HepG2 (cell line): ENCODE measurements around the gene DTNB. TPM values are rescaled to one million over a fixed set of nuclear protein-coding genes. Genes with fewer than 3 reads are reported as not detected.

Source experiments
- ATAC-seq: fragments of 200-7000 bp; cut with Tn5 transposase; 3 replicates; pipeline ENCODE4 v1.9.1; 2020; ENCODE audit warnings: mild to moderate bottlenecking, moderate library complexity
- BruUV-seq: library from RNA; stranded (reverse); fragments of 400-500 nt; replicated peaks from 2 replicates; lab custom pipeline; 2021; lab: Mats Ljungman, UMichigan
- CTCF ChIA-PET: fragments of 300-600 bp; formaldehyde crosslinking; extraction: SDS; loops from one replicate; lab custom pipeline; 2021; ENCODE audit warnings: low total read pairs, inconsistent platforms, low intra/inter-chr PET ratio; lab: Yijun Ruan, JAX
- POLR2A ChIA-PET: fragments of 350-600 bp; sonication (Branson Sonifier 250); formaldehyde crosslinking; loops from one replicate; lab custom pipeline; 2020; ENCODE audit warnings: antibody characterized with exemption, inconsistent platforms; lab: Yijun Ruan, JAX
- DNase-seq: peaks from one replicate; pipeline ENCODE4 v3.0.0-alpha.2; 2015; ENCODE audit warnings: low spot score
- FAIRE-seq: peaks from 3 replicates; lab custom pipeline; 2011; peaks lifted over from hg19 to GRCh38; lab: Jason Lieb, UNC
- H2AFZ ChIP-seq: one replicate; pipeline ENCODE4 v1.6.1; 2011; ENCODE audit warnings: low read length, inconsistent platforms
- H3K27ac ChIP-seq: fragments of 300-600 bp; 3 replicates; pipeline ENCODE4 v1.8.0; 2011; ENCODE audit warnings: mixed run types, mild to moderate bottlenecking, mixed read lengths, low read length, inconsistent platforms; ENCODE audit not compliant: insufficient read depth; ENCODE audit errors: extremely low read length
- H3K27me3 ChIP-seq, 2 experiments: fragments of 200-600 bp in 1 of 2; 2 replicates in 1 of 2; 3 replicates in 1 of 2; pipeline versions ENCODE4 v1.6.0 to v1.8.0; 2011; ENCODE audit warnings: low read length in 2 of 2, mild to moderate bottlenecking in 2 of 2, moderate library complexity in 2 of 2, inconsistent platforms in 1 of 2; ENCODE audit not compliant: insufficient read depth in 2 of 2, control insufficient read depth in 1 of 2
- H3K36me3 ChIP-seq, 2 experiments: fragments of 200-600 bp in 1 of 2; replicated peaks in 1 of 2; 2 replicates in 1 of 2; 3 replicates in 1 of 2; pipeline versions ENCODE4 v1.5.1 to v1.8.0; 2011; ENCODE audit warnings: low read length in 2 of 2, inconsistent platforms in 1 of 2; ENCODE audit not compliant: insufficient read depth in 2 of 2, control insufficient read depth in 1 of 2
- H3K4me1 ChIP-seq: 2 replicates; pipeline ENCODE4 v1.5.1; 2012; ENCODE audit warnings: low read length, inconsistent platforms; ENCODE audit not compliant: insufficient read depth
- H3K4me2 ChIP-seq: 2 replicates; pipeline ENCODE4 v1.6.0; 2011; ENCODE audit warnings: low read depth, low read length, inconsistent platforms
- H3K4me3 ChIP-seq, 3 experiments: fragments of 200-600 bp in 1 of 3; sonication (generic), shearing (Covaris generic) in 1 of 3; replicated peaks in 1 of 3; 2 replicates each; pipeline ENCODE4 v1.5.1; 2011 to 2016; ENCODE audit warnings: low read length in 3 of 3, inconsistent platforms in 2 of 3, low read depth in 2 of 3, mild to moderate bottlenecking in 2 of 3, control low read depth in 1 of 3, mixed read lengths in 1 of 3; ENCODE audit not compliant: insufficient read depth in 1 of 3
- H3K79me2 ChIP-seq: one replicate; pipeline ENCODE4 v1.6.1; 2011; ENCODE audit warnings: low read length, inconsistent platforms; ENCODE audit not compliant: insufficient read depth
- H3K9ac ChIP-seq: 2 replicates; pipeline ENCODE4 v1.6.0; 2011; ENCODE audit warnings: mild to moderate bottlenecking, low read depth, low read length, inconsistent platforms; ENCODE audit not compliant: insufficient read depth
- H3K9me3 ChIP-seq: 2 replicates; pipeline ENCODE4 v1.5.1; 2012; ENCODE audit warnings: mild to moderate bottlenecking, low read length
- H4K20me1 ChIP-seq: 2 replicates; pipeline ENCODE4 v1.6.0; 2011; ENCODE audit warnings: inconsistent platforms, mild to moderate bottlenecking, low read length, moderate library complexity; ENCODE audit not compliant: insufficient read depth
- DNMT3B ChIP-seq: conservative IDR thresholded peaks from 2 replicates; pipeline ENCODE4 v1.6.1; 2016; ENCODE audit warnings: missing biosample characterization, control low read depth
- FOXA3 ChIP-seq: IDR thresholded peaks from 2 replicates; pipeline ENCODE4 v1.6.1; 2016; ENCODE audit warnings: missing genetic modification reagents, missing compliant biosample characterization
- HDAC1 ChIP-seq: sonication (generic); formaldehyde crosslinking; IDR thresholded peaks from 2 replicates; pipeline ENCODE4 v1.5.1; 2020; ENCODE audit warnings: mild to moderate bottlenecking, missing genetic modification reagents
- HDAC2 ChIP-seq: sonication (generic); formaldehyde crosslinking; IDR thresholded peaks from 2 replicates; pipeline ENCODE4 v1.4.0; 2020; ENCODE audit warnings: missing genetic modification reagents
- HOXA3 ChIP-seq: sonication (generic); formaldehyde crosslinking; IDR thresholded peaks from 2 replicates; pipeline ENCODE4 v1.5.0; 2020; ENCODE audit warnings: missing genetic modification reagents
- KDM6A ChIP-seq: IDR thresholded peaks from 2 replicates; pipeline ENCODE4 v1.6.1; 2016; ENCODE audit warnings: low read depth
- KLF9 ChIP-seq: IDR thresholded peaks from 2 replicates; pipeline ENCODE4 v1.6.1; 2016; ENCODE audit warnings: low read depth
- REPIN1 ChIP-seq: sonication (generic); formaldehyde crosslinking; IDR thresholded peaks from 2 replicates; pipeline ENCODE4 v1.8.0; 2022; ENCODE audit warnings: missing genetic modification reagents, low read depth, mild to moderate bottlenecking, borderline replicate concordance
- SALL1 ChIP-seq: sonication (generic); formaldehyde crosslinking; IDR thresholded peaks from 2 replicates; pipeline ENCODE4 v1.8.0; 2022; ENCODE audit warnings: mild to moderate bottlenecking, missing genetic modification reagents
- SETDB1 ChIP-seq: sonication (generic); formaldehyde crosslinking; IDR thresholded peaks from 2 replicates; pipeline ENCODE4 v1.5.1; 2020; ENCODE audit warnings: missing genetic modification reagents, mild to moderate bottlenecking, borderline replicate concordance
- SOX6 ChIP-seq, 2 experiments: fragments of 450-650 bp in 1 of 2; sonication (generic) in 1 of 2; formaldehyde crosslinking in 1 of 2; IDR thresholded peaks; 2 replicates each; pipeline versions ENCODE4 v1.4.0 to v1.6.1; 2017 to 2020; ENCODE audit warnings: antibody characterized with exemption in 1 of 2, mild to moderate bottlenecking in 1 of 2, missing genetic modification reagents in 1 of 2
- TOPORS ChIP-seq: sonication (generic); formaldehyde crosslinking; IDR thresholded peaks from 2 replicates; pipeline ENCODE4 v1.8.0; 2023; ENCODE audit warnings: mild to moderate bottlenecking, missing genetic modification reagents
- ZNF432 ChIP-seq: sonication (generic); formaldehyde crosslinking; IDR thresholded peaks from 2 replicates; pipeline ENCODE4 v1.5.0; 2020; ENCODE audit warnings: missing genetic modification reagents, mild to moderate bottlenecking, borderline replicate concordance
- ZNF501 ChIP-seq: sonication (generic); formaldehyde crosslinking; IDR thresholded peaks from 2 replicates; pipeline ENCODE4 v1.5.1; 2020; ENCODE audit warnings: mild to moderate bottlenecking, moderate library complexity, missing genetic modification reagents
- ZNF709 ChIP-seq: sonication (generic); formaldehyde crosslinking; IDR thresholded peaks from 2 replicates; pipeline ENCODE4 v1.5.0; 2020; ENCODE audit warnings: mild to moderate bottlenecking, missing genetic modification reagents
- whole genome bisulfite sequencing: methylation state at CpG from one replicate; pipeline ENCODE4 v1.1.6; 2017; ENCODE audit warnings: low lambda C conversion rate; 5-methylcytosine and 5-hydroxymethylcytosine counted together
- in situ Hi-C: cut with HindIII; loops from 2 replicates; pipeline ENCODE4 v1.10.0; 2017; ENCODE audit warnings: low pct_unique_long_range_greater_than_20kb; ENCODE audit not compliant: extremely low pct_ligation_motif_present
- intact Hi-C: fragments of 100-400 bp; cut with micrococcal nuclease; formaldehyde crosslinking; loops from one replicate; pipeline ENCODE4 v1.10.0; 2022; ENCODE audit not compliant: unreplicated experiment
- polyA plus RNA-seq, 8 experiments: library from polyadenylated mRNA; depleted of rRNA in 3 of 8; stranded (reverse) in 7 of 8; unstranded in 1 of 8; fragments of >200 nt; fragmentation: Illumina TruSeq in 4 of 8; extraction: Trizol in 4 of 8; gene quantifications; 2 replicates each; pipeline versions ENCODE4 v1.2.1 to v1.2.3, GENCODE V29; 2011 to 2016; ENCODE audit warnings: low read depth in 4 of 8, missing spikeins in 1 of 8, mixed read lengths in 1 of 8; ENCODE audit not compliant: insufficient read depth in 1 of 8
- total RNA-seq, 5 experiments: library from RNA; depleted of rRNA; stranded (reverse); fragments of >200 nt; fragmentation: Illumina TruSeq; extraction: Trizol; gene quantifications; 2 replicates each; pipeline ENCODE4 v1.2.3, GENCODE V29; 2016; ENCODE audit warnings: low read depth in 1 of 5
- TF ChIP-seq, protein P1 (sequence below): sonication (generic); formaldehyde crosslinking; IDR thresholded peaks from 2 replicates; pipeline ENCODE4 v1.5.1; 2020; ENCODE audit warnings: missing genetic modification reagents, mild to moderate bottlenecking, borderline replicate concordance
- TF ChIP-seq, protein P2 (sequence below): sonication (generic); formaldehyde crosslinking; IDR thresholded peaks from 2 replicates; pipeline ENCODE4 v1.4.0; 2020; ENCODE audit warnings: mild to moderate bottlenecking, missing genetic modification reagents
- TF ChIP-seq, protein P3 (sequence below): IDR thresholded peaks from 2 replicates; pipeline ENCODE4 v1.6.1; 2012; ENCODE audit warnings: inconsistent platforms
- TF ChIP-seq, protein P4 (sequence below): sonication (generic); formaldehyde crosslinking; IDR thresholded peaks from 2 replicates; pipeline ENCODE4 v1.8.1; 2022; ENCODE audit warnings: mild to moderate bottlenecking, missing genetic modification reagents

DTNB gene
- total and polyA plus RNA-seq, 2 of the 13 experiments (the other 11 are each of a cell fraction or from before 2014, with no cell fraction given): 14.4 to 23.9 TPM

DNA sequence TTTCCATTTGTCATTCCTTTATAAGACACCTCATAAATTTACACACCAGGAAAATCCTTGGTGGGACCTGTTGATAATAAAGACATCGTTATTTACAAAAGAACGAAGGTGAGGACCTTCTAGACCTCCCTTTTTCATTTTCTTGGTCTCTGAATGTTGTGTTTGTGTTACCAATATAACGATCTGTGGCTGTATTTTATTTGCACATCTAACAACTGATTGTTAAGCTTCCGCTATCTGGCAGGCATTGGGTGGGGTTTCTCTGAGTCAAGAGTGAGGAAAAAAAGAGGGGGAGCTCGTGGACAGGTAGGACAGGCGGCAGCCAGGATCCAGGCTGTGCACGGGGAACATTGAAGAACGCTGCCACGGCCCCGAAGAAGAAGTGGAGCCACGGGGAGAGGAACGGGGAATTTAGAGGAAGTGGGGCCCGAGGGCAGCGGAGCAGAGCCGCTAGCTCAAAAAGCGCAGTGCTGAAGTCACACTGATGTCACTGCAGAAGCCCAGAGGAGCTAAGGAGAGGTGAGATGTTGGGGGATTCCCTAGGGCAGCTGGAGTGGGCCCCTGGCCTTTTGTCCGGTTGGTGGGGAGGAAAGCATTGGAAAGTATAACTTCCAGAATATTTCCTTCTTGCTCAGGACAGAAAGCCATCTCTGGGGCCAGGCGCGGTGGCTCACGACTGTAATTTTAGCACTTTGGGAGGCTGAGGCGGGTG is 310.8 kb downstream of the DTNB start:
- in situ Hi-C loops (no loop called here), intact Hi-C loops (loop anchor here (2.0 kb wide), 1 partner anchor 14 kb away; no protein-coding TSS in a partner anchor)
- H4K20me1 ChIP-seq: no peaks in the 10 kb centered on the region
- H3K4me1 ChIP-seq: peaks cover 14% of the 10 kb centered on the region
- FAIRE-seq (no peak), ATAC-seq (peak; percentile 36), DNase-seq (no peak)
- peaks cover 5 to 64% of the 10 kb centered on the region in 2 experiments; a peak in 4 of 5 replicates for H3K27me3 ChIP-seq
- peak overlapping the region; percentile 92 for H2AFZ ChIP-seq
- CTCF ChIA-PET: interaction anchor here (0.8 to 2.0 kb wide), 3 partner anchors 14 to 302 kb away, joined by 3 to 14 read pairs (median 4); no protein-coding TSS in a partner anchor
- peak overlapping the region; percentile 87 for H3K4me2 ChIP-seq
- no peaks in the 10 kb centered on the region for H3K9me3 ChIP-seq
- WGBS: 24% methylated on average over 21 of the region's 21 CpGs
- no peaks in the 10 kb centered on the region for H3K79me2 ChIP-seq
- peak overlapping the region; percentile 42 to 71 (median 61) for H3K4me3 ChIP-seq
- no peak overlapping the region for H3K27ac ChIP-seq
- POLR2A ChIA-PET: interaction anchor here (0.9 to 2.2 kb wide), 10 partner anchors 10 to 337 kb away, joined by 3 to 11 read pairs (median 4); no protein-coding TSS in a partner anchor
- H3K36me3 ChIP-seq: no peaks in the 10 kb centered on the region
- peak overlapping the region; percentile 41; the same call in 1 of the 2 replicates for H3K9ac ChIP-seq
- BruUV-seq: no TSS peak
- TF ChIP-seq ZNF501: peak; percentile 15; the same call in 1 of the 2 replicates
- TF ChIP-seq KDM6A: no peak
- TF ChIP-seq REPIN1 (CRISPR knock-in tag): peak; percentile 65
- TF ChIP-seq DNMT3B (CRISPR knock-in tag): no peak
- TF ChIP-seq, protein P1, sequence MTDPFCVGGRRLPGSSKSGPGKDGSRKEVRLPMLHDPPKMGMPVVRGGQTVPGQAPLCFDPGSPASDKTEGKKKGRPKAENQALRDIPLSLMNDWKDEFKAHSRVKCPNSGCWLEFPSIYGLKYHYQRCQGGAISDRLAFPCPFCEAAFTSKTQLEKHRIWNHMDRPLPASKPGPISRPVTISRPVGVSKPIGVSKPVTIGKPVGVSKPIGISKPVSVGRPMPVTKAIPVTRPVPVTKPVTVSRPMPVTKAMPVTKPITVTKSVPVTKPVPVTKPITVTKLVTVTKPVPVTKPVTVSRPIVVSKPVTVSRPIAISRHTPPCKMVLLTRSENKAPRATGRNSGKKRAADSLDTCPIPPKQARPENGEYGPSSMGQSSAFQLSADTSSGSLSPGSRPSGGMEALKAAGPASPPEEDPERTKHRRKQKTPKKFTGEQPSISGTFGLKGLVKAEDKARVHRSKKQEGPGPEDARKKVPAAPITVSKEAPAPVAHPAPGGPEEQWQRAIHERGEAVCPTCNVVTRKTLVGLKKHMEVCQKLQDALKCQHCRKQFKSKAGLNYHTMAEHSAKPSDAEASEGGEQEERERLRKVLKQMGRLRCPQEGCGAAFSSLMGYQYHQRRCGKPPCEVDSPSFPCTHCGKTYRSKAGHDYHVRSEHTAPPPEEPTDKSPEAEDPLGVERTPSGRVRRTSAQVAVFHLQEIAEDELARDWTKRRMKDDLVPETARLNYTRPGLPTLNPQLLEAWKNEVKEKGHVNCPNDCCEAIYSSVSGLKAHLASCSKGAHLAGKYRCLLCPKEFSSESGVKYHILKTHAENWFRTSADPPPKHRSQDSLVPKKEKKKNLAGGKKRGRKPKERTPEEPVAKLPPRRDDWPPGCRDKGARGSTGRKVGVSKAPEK: peak; percentile 57; the same call in 1 of the 2 replicates
- TF ChIP-seq SETDB1 (CRISPR knock-in tag): no peak
- TF ChIP-seq HDAC1: 0 out of 2 replicates have a peak, but pooled peaks have one; percentile 22
- TF ChIP-seq SALL1: peak; percentile 32; the same call in 1 of the 2 replicates
- no peak for TF ChIP-seq ZNF432 (CRISPR knock-in tag)
- TF ChIP-seq, protein P2, sequence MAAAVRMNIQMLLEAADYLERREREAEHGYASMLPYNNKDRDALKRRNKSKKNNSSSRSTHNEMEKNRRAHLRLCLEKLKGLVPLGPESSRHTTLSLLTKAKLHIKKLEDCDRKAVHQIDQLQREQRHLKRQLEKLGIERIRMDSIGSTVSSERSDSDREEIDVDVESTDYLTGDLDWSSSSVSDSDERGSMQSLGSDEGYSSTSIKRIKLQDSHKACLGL (CRISPR knock-in tag): no peak
- TF ChIP-seq HDAC2: 0 out of 2 replicates have a peak, but pooled peaks have one; percentile 25
- TF ChIP-seq TOPORS (CRISPR knock-in tag): 0 out of 2 replicates have a peak, but pooled peaks have one; percentile 31
- no peak for TF ChIP-seq FOXA3 (CRISPR knock-in tag)
- TF ChIP-seq, protein P3, sequence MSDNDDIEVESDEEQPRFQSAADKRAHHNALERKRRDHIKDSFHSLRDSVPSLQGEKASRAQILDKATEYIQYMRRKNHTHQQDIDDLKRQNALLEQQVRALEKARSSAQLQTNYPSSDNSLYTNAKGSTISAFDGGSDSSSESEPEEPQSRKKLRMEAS: peak; percentile 0; the same call in 1 of the 2 replicates
- no peak for TF ChIP-seq SOX6 (IDR thresholded peaks at IDR 0.05)
- 0 out of 2 replicates have a peak, but pooled peaks have one; percentile 33 for TF ChIP-seq SOX6 (CRISPR knock-in tag; IDR thresholded peaks at IDR 0.05)
- TF ChIP-seq ZNF709 (CRISPR knock-in tag): 0 out of 2 replicates have a peak, but pooled peaks have one; percentile 34
- TF ChIP-seq HOXA3: peak; percentile 38; the same call in 1 of the 2 replicates
- TF ChIP-seq, protein P4, sequence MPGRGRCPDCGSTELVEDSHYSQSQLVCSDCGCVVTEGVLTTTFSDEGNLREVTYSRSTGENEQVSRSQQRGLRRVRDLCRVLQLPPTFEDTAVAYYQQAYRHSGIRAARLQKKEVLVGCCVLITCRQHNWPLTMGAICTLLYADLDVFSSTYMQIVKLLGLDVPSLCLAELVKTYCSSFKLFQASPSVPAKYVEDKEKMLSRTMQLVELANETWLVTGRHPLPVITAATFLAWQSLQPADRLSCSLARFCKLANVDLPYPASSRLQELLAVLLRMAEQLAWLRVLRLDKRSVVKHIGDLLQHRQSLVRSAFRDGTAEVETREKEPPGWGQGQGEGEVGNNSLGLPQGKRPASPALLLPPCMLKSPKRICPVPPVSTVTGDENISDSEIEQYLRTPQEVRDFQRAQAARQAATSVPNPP (CRISPR knock-in tag): no peak
- no peak for TF ChIP-seq KLF9 (CRISPR knock-in tag)
